Activated T-cell treated with anti-CD3 and anti-CD28 coated beads, Interleukin-2, amount 50 U/mL, for 4 hours (primary cell): ENCODE results near the gene CFAP61. TPM values are rescaled to one million over a fixed set of nuclear protein-coding genes. Genes with fewer than 3 reads are reported as not detected.

Experiments used
- ATAC-seq, 2 donors: fragments of 200-7000 bp; cut with Tn5 transposase; one replicate each; pipeline ENCODE4 v1.10.0; 2021
- DNase-seq: peaks from one replicate; pipeline ENCODE4 v3.0.0-alpha.2; 2020
- H3K27me3 Mint-ChIP-seq: one replicate; pipeline ENCODE4 v1.8.0; 2021; ENCODE audit warnings: low read depth, mixed read lengths
- H3K36me3 Mint-ChIP-seq: one replicate; pipeline ENCODE4 v1.8.0; 2022; ENCODE audit warnings: mixed read lengths; ENCODE audit not compliant: insufficient read depth
- H3K4me1 Mint-ChIP-seq: one replicate; pipeline ENCODE4 v1.8.0; 2021; ENCODE audit warnings: low read depth, mixed read lengths
- H3K4me3 Mint-ChIP-seq: one replicate; pipeline ENCODE4 v1.8.0; 2021; ENCODE audit warnings: mild to moderate bottlenecking, moderate library complexity, mixed read lengths
- H3K9me3 Mint-ChIP-seq: one replicate; pipeline ENCODE4 v1.8.0; 2021; ENCODE audit warnings: mixed read lengths
- total RNA-seq, 3 donors: library from RNA; stranded (reverse); gene quantifications; one replicate each; pipeline ENCODE4 v1.2.1, GENCODE V29; 2021

The CFAP61 gene
- total RNA-seq, 3 donors from 2014 or later: 0.49 TPM; not detected in 2

DNA sequence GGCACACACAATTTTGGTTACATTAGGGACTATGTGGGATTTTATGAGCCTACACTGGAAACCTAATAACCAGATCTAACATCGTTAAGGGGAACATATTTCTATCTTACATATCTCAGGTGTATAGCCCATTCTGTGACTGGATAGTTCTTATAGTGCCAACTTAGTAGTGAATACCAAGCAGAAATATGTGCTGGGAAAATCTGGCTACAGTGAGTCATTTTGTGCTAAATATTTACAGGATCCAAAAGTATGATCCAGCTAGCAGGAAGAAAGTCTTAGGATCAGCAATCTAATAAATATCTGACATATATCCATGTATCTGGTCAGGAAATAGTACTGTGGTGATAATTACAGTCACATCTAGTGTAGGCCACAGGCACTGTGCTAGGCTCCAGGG, 221.0 kb downstream of the CFAP61 start:
- Mint-ChIP-seq H3K36me3 (no peaks in the 10 kb centered on the region), H3K4me1 (peaks cover 4% of the 10 kb centered on the region), H3K27me3 (peaks cover 27% of the 10 kb centered on the region), H3K4me3 (no peak overlapping the region), H3K9me3 (no peaks in the 10 kb centered on the region)
- DNase-seq (no peak), ATAC-seq (no peak)

DNA sequence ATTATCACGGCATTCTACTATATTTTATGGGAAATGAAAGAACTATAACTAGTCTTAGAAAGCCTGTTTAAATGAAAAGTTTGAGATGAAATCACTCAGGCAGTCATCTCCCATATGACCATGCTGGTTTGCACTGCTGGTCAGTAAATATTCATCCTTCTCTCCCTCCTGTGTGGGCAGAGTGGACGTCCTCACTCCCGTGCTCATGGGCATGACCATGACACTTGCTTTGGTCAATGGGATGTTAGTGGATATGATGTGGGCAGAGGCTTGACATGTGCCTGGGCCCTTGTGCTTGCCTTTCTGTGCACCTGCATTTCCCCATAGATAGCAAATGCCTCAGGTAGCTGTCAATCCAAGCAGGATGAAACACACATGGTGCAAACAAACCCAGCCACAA, 222.5 kb downstream of the CFAP61 start:
- DNase-seq (no peak), ATAC-seq (no peak)
- H3K4me3 Mint-ChIP-seq: no peak overlapping the region
- H3K27me3 Mint-ChIP-seq: peaks cover 30% of the 10 kb centered on the region
- H3K4me1 Mint-ChIP-seq: peaks cover 4% of the 10 kb centered on the region
- no peaks in the 10 kb centered on the region for H3K9me3 Mint-ChIP-seq
- no peaks in the 10 kb centered on the region for H3K36me3 Mint-ChIP-seq

GRCh38 chr20:20275636-20276035, 223.3 kb downstream of the CFAP61 start:
- H3K36me3 Mint-ChIP-seq: no peaks in the 10 kb centered on the region
- ATAC-seq (no peak), DNase-seq (no peak)
- H3K4me3 Mint-ChIP-seq: no peak overlapping the region
- peaks cover 4% of the 10 kb centered on the region for H3K4me1 Mint-ChIP-seq
- no peaks in the 10 kb centered on the region for H3K9me3 Mint-ChIP-seq
- H3K27me3 Mint-ChIP-seq: peaks cover 30% of the 10 kb centered on the region

DNA sequence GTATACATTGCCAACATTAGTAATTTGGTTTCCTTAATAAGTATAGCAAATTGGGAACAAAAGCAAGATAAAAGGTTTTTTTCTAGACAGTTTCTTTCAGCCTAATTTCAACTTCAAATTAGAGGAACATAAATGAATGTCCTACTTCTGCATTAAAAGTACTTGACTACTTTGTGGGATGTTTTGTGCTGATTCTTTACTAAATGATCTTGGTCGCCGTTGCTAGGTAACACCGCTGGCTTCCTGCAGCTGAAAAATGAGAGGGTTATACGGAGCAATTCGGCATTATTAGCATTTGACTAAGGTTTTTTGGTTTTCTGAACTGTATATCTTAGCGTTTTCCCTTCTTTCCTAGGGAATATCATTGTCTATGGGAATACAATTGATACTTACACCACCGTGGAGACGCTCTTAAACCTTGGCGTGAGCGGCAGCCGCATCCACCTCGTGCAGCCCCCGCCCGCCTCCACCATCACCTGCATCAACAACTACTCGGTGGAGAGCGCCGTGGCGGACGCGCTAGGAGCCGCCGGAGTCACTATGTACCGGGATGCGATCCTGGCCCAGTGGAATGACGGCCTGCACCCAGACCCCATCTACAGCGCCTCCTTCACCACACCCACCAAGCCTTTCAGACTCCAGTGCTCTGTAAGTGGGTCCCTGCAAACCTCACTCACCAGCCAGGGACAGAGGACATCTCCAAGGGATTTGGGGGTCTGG, 224.6 kb downstream of the CFAP61 start:
- H3K4me1 Mint-ChIP-seq: peaks cover 4% of the 10 kb centered on the region
- peaks cover 28% of the 10 kb centered on the region for H3K27me3 Mint-ChIP-seq
- ATAC-seq (no peak), DNase-seq (no peak)
- H3K36me3 Mint-ChIP-seq: no peaks in the 10 kb centered on the region
- H3K9me3 Mint-ChIP-seq: no peaks in the 10 kb centered on the region
- H3K4me3 Mint-ChIP-seq: no peak overlapping the region

- Mint-ChIP-seq H3K36me3 (no peaks in the 10 kb centered on the region), H3K27me3 (peaks cover 28% of the 10 kb centered on the region), H3K9me3 (no peaks in the 10 kb centered on the region), H3K4me3 (no peak overlapping the region), H3K4me1 (peaks cover 4% of the 10 kb centered on the region)
- no peak for DNase-seq
- no peak for ATAC-seq
Measured at GRCh38 chr20:20277894-20278335, 225.6 kb downstream of the CFAP61 start.

- Mint-ChIP-seq H3K36me3 (no peaks in the 10 kb centered on the region), H3K4me1 (no peaks in the 10 kb centered on the region), H3K4me3 (no peak overlapping the region), H3K27me3 (peaks cover 20% of the 10 kb centered on the region), H3K9me3 (no peaks in the 10 kb centered on the region)
- no peak for ATAC-seq
- DNase-seq: no peak
Measured at GRCh38 chr20:20286061-20286460, 233.7 kb downstream of the CFAP61 start.

- H3K36me3 Mint-ChIP-seq: no peaks in the 10 kb centered on the region
- peaks cover 11% of the 10 kb centered on the region for H3K27me3 Mint-ChIP-seq
- H3K4me3 Mint-ChIP-seq: no peak overlapping the region
- DNase-seq: no peak
- ATAC-seq: no peak
- H3K4me1 Mint-ChIP-seq: no peaks in the 10 kb centered on the region
- no peaks in the 10 kb centered on the region for H3K9me3 Mint-ChIP-seq
Measured at GRCh38 chr20:20289331-20289730, 237.0 kb downstream of the CFAP61 start.

GRCh38 chr20:20292472-20292871, 240.1 kb downstream of the CFAP61 start:
- ATAC-seq (no peak), DNase-seq (no peak)
- H3K9me3 Mint-ChIP-seq: no peaks in the 10 kb centered on the region
- H3K4me3 Mint-ChIP-seq: no peak overlapping the region
- no peaks in the 10 kb centered on the region for H3K4me1 Mint-ChIP-seq
- peaks cover 5% of the 10 kb centered on the region for H3K27me3 Mint-ChIP-seq
- no peaks in the 10 kb centered on the region for H3K36me3 Mint-ChIP-seq

GRCh38 chr20:20293141-20293540, 240.8 kb downstream of the CFAP61 start:
- no peak for ATAC-seq
- H3K9me3 Mint-ChIP-seq: no peaks in the 10 kb centered on the region
- no peaks in the 10 kb centered on the region for H3K36me3 Mint-ChIP-seq

GRCh38 chr20:20293691-20294385, 241.5 kb downstream of the CFAP61 start:
- Mint-ChIP-seq H3K9me3 (no peaks in the 10 kb centered on the region), H3K4me3 (no peak overlapping the region), H3K27me3 (peaks cover 2% of the 10 kb centered on the region), H3K4me1 (no peaks in the 10 kb centered on the region), H3K36me3 (no peaks in the 10 kb centered on the region)
- DNase-seq (no peak), ATAC-seq (no peak)

More at GRCh38 chr20:20293141-20293540, 240.8 kb downstream of the CFAP61 start:
- Mint-ChIP-seq H3K27me3 (peaks cover 5% of the 10 kb centered on the region), H3K4me1 (no peaks in the 10 kb centered on the region), H3K4me3 (no peak overlapping the region)
- no peak for DNase-seq

DNA sequence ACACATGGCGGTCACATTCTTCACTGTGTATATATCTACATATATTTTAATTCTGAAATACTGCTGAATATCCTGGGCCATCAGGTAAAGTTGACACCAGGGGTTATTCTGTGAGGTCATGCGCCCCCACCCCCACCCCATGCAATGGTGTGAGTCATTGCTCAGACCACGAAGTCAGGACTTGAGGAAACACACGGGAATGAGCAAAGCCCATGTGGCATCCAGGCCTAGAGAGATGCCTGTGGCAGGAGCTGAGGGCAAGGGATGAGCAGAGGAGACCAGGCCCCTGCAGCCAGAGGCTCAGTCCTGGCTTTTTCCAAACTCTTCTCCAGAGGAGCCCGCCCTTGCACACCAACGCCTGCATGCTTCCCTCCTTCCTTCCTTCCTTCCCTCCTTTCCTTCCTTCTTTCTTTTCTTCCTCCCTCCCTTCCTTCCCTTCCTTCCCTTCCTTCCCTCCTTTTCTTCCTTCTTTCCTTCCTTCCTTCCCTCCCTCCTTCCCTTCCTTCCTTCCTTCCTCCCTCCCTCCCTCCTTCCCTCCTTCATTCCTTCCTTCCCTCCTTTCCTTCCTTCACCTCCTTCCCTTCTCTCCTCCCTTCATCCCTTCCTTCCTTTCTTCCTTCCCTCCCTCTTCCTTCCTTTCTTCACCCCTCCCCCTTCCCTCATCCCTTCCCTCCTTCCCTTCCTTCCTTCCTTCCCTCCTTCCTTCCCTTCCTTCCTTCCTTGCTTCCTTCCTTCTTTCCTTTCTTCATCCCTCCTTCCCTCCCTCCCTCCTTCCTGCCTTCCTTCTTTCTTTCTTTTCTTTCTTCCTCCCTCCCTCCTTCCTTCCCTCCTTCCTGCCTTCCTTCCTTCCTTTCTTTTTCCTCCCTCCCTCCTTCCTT, 243.5 kb downstream of the CFAP61 start:
- Mint-ChIP-seq H3K9me3 (no peaks in the 10 kb centered on the region), H3K4me3 (no peak overlapping the region), H3K27me3 (no peaks in the 10 kb centered on the region), H3K4me1 (no peaks in the 10 kb centered on the region), H3K36me3 (no peaks in the 10 kb centered on the region)
- ATAC-seq (no peak), DNase-seq (no peak)

- Mint-ChIP-seq H3K36me3 (no peaks in the 10 kb centered on the region), H3K4me1 (no peaks in the 10 kb centered on the region), H3K4me3 (no peak overlapping the region), H3K9me3 (no peaks in the 10 kb centered on the region), H3K27me3 (no peaks in the 10 kb centered on the region)
- DNase-seq (no peak), ATAC-seq (no peak)
Measured at GRCh38 chr20:20297181-20297580, 244.8 kb downstream of the CFAP61 start.

DNA sequence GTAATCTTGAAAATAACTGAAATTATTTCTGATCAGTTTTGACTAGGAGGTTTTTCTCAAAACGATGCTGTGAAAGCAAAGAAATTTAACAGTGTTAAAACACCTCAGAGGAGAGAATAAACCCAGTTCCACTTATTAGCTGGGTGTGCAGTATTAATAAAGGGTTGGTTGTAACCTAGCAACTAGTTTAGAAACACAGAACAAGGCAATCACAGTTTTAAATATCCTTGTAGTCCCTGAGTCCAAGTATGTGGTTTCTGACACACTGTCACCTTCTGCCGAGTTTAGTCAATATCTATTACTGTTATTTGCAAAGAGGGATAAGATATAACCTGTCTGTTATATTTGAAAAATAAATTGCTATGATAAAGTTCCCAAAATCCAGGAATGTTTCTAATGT, 245.4 kb downstream of the CFAP61 start:
- no peaks in the 10 kb centered on the region for H3K4me1 Mint-ChIP-seq
- no peak for ATAC-seq

GRCh38 chr20:20299904-20300303, 247.6 kb downstream of the CFAP61 start:
- H3K9me3 Mint-ChIP-seq: no peaks in the 10 kb centered on the region
- peaks cover 3% of the 10 kb centered on the region for H3K27me3 Mint-ChIP-seq
- ATAC-seq: no peak
- no peak for DNase-seq
- H3K4me1 Mint-ChIP-seq: no peaks in the 10 kb centered on the region
- H3K36me3 Mint-ChIP-seq: no peaks in the 10 kb centered on the region
- no peak overlapping the region for H3K4me3 Mint-ChIP-seq

More for the DNA sequence above, 245.4 kb downstream of the CFAP61 start:
- DNase-seq: no peak
- H3K27me3 Mint-ChIP-seq: no peaks in the 10 kb centered on the region
- no peaks in the 10 kb centered on the region for H3K36me3 Mint-ChIP-seq
- no peaks in the 10 kb centered on the region for H3K9me3 Mint-ChIP-seq
- H3K4me3 Mint-ChIP-seq: no peak overlapping the region
